BE2C (cell line): ENCODE results near the gene SLC37A1.
"Not testable (repeated sequence)": the region's sequence is repeated elsewhere in the genome, so short reads cannot be mapped to it uniquely, and the experiment has no call there.

Experiments
- DNase-seq: peaks from one replicate; pipeline ENCODE4 v3.0.0-alpha.2; 2020
- H3K27me3 ChIP-seq: fragments of 250-450 bp; sonication (Bioruptor Pico); 2 replicates; pipeline ENCODE4 v1.5.1; 2020; ENCODE audit warnings: mild to moderate bottlenecking
- H3K36me3 ChIP-seq: fragments of 250-450 bp; sonication (Bioruptor Pico); 2 replicates; pipeline ENCODE4 v1.5.1; 2020; ENCODE audit warnings: mild to moderate bottlenecking
- H3K4me1 ChIP-seq: fragments of 250-450 bp; sonication (Bioruptor Pico); 2 replicates; pipeline ENCODE4 v1.5.1; 2020
- H3K4me3 ChIP-seq: 2 replicates; pipeline ENCODE4 v1.5.1; 2011; ENCODE audit warnings: low read depth, low read length
- H3K9me3 ChIP-seq: fragments of 250-450 bp; sonication (Bioruptor Pico); 2 replicates; pipeline ENCODE4 v1.5.1; 2020
- TF ChIP-seq, protein P1 (sequence below): IDR thresholded peaks from 2 replicates; pipeline ENCODE4 v1.5.1; 2012; ENCODE audit warnings: mild to moderate bottlenecking, low read depth, low read length

Gene SLC37A1

GRCh38 chr21:42626171-42626570, 112.5 kb downstream of the SLC37A1 start:
- H3K27me3 ChIP-seq = no peaks in the 10 kb centered on the region
- H3K4me1 ChIP-seq = no peaks in the 10 kb centered on the region
- H3K36me3 ChIP-seq = no peaks in the 10 kb centered on the region
- TF ChIP-seq, protein P1, sequence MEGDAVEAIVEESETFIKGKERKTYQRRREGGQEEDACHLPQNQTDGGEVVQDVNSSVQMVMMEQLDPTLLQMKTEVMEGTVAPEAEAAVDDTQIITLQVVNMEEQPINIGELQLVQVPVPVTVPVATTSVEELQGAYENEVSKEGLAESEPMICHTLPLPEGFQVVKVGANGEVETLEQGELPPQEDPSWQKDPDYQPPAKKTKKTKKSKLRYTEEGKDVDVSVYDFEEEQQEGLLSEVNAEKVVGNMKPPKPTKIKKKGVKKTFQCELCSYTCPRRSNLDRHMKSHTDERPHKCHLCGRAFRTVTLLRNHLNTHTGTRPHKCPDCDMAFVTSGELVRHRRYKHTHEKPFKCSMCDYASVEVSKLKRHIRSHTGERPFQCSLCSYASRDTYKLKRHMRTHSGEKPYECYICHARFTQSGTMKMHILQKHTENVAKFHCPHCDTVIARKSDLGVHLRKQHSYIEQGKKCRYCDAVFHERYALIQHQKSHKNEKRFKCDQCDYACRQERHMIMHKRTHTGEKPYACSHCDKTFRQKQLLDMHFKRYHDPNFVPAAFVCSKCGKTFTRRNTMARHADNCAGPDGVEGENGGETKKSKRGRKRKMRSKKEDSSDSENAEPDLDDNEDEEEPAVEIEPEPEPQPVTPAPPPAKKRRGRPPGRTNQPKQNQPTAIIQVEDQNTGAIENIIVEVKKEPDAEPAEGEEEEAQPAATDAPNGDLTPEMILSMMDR = no peak
- H3K9me3 ChIP-seq = peaks cover 7% of the 10 kb centered on the region; the same call in 1 of the 2 replicates
- no peak for DNase-seq
- H3K4me3 ChIP-seq = no peak overlapping the region

- H3K9me3 ChIP-seq = peaks cover 7% of the 10 kb centered on the region; the same call in 1 of the 2 replicates
- H3K4me1 ChIP-seq = no peaks in the 10 kb centered on the region
- TF ChIP-seq, protein P1 = no peak
- no peak overlapping the region for H3K4me3 ChIP-seq
- H3K27me3 ChIP-seq = no peaks in the 10 kb centered on the region
- H3K36me3 ChIP-seq = no peaks in the 10 kb centered on the region
- DNase-seq = no peak
Measured at GRCh38 chr21:42627527-42628289, 114.1 kb downstream of the SLC37A1 start.

DNA sequence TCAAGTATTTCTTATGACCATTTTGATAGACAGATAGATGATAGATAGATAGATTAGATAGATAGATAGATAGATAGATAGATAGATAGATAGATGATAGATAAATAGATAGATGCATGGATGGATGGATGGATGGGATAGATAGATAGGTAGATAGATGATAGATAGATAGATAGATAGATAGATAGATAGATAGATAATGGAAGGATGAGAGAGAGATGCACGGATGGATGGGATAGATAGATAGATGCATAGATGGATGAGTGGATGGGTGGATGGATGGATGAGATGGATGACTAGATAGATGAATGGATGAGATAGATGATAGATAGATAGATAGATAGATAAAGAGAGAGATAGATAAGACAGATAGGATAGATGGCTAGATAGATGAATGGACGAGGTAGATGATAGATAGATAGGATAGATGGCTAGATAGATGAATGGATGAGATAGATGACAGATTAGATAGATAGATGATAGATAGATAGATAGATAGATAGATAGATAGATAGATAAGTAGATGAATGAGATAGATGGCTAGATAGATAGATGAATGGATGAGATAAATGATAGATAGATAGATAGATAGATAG, 114.9 kb downstream of the SLC37A1 start:
- not testable (repeated sequence) for H3K36me3 ChIP-seq, H3K27me3 ChIP-seq

DNA sequence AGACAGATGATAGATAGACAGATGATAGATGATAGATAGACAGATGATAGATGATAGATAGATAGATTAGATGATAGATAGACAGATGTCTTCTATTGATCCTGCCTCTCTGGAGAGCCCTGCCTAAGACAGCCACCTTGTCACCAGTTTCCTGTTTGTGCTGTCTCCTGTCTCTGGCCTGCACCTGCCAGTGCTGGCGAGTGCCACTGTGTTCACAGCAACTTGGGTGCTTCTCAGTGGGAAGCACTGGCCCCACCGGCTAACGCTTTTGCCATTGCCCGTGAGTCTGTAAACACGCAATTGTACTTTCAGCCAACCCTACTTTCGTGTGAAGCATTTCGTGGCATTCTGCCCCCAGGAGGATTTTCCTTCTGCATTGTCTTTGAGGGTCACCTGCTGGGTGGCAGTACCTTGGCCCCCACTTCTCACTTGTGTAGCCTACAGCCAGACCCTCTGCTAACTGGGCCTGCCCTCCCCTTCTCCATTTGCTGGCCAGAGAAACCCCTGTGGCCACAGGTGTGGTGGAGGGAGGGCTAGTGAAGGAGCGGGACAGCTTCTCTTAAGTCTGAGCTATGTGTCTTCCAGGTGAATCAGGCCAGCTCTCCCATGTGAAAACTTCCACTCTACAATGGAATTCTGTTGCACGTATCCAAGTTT, 116.4 kb downstream of the SLC37A1 start:
- Histone ChIP-seq H3K9me3 (peaks cover 7% of the 10 kb centered on the region; the same call in 1 of the 2 replicates), H3K4me1 (no peaks in the 10 kb centered on the region), H3K36me3 (no peaks in the 10 kb centered on the region), H3K4me3 (no peak overlapping the region), H3K27me3 (no peaks in the 10 kb centered on the region)
- DNase-seq = no peak
- TF ChIP-seq, protein P1 = no peak

More for the DNA sequence above, 114.9 kb downstream of the SLC37A1 start:
- DNase-seq, H3K4me1 ChIP-seq, H3K9me3 ChIP-seq, H3K4me3 ChIP-seq: not testable (repeated sequence)

DNA sequence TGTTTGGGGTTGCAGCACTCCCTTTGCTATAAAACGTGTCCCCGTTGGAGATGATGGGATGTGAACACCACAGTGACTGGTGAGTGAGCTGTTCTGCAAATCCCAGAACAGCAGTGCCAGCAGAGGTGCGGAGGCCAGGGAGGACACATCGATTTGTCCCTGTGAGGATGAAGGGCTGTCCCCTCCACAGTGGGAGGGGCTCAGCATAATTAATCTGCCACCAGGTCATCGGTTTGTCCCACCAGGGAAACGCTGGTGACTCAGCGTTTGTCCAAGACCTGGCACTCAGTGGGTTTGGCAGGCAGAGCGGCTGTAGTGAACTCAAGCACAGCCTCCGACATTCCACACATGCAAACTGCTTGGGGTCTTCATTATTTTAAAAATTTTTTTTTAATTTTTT, 117.0 kb downstream of the SLC37A1 start:
- Histone ChIP-seq H3K4me3 (no peak overlapping the region), H3K9me3 (peaks cover 7% of the 10 kb centered on the region; the same call in 1 of the 2 replicates), H3K4me1 (no peaks in the 10 kb centered on the region), H3K36me3 (no peaks in the 10 kb centered on the region), H3K27me3 (no peaks in the 10 kb centered on the region)
- DNase-seq = no peak
- TF ChIP-seq, protein P1 = no peak
